HG03066 (cell line): ENCODE measurements around the gene POMT2.

Experiments used
- ATAC-seq: cut with Tn5 transposase; IDR thresholded peaks from one replicate; pipeline ENCODE4 v1.9.1; 2021; ENCODE audit warnings: low read depth; ENCODE audit not compliant: unreplicated experiment

The POMT2 gene

GRCh38 chr14:77245820-77246219, 74.9 kb downstream of the POMT2 start:
- no peak for ATAC-seq

GRCh38 chr14:77243853-77244252, 76.8 kb downstream of the POMT2 start:
- ATAC-seq: no peak

GRCh38 chr14:77242752-77243151, 77.9 kb downstream of the POMT2 start:
- ATAC-seq: no peak

- ATAC-seq: no peak
Observed at GRCh38 chr14:77241955-77242354, 78.7 kb downstream of the POMT2 start.

- no peak for ATAC-seq
Observed at GRCh38 chr14:77240336-77240915, 80.3 kb downstream of the POMT2 start.

- ATAC-seq: no peak
Observed at GRCh38 chr14:77239412-77239811, 81.3 kb downstream of the POMT2 start.

GRCh38 chr14:77238996-77239395, 81.7 kb downstream of the POMT2 start:
- ATAC-seq: no peak

- ATAC-seq: no peak
Observed at GRCh38 chr14:77238356-77238755, 82.3 kb downstream of the POMT2 start.

GRCh38 chr14:77236814-77237213, 83.9 kb downstream of the POMT2 start:
- ATAC-seq: no peak

GRCh38 chr14:77231721-77232120, 89.0 kb downstream of the POMT2 start:
- no peak for ATAC-seq

GRCh38 chr14:77230914-77231313, 89.8 kb downstream of the POMT2 start:
- no peak for ATAC-seq

GRCh38 chr14:77228056-77228455, 92.6 kb downstream of the POMT2 start:
- no peak for ATAC-seq

GRCh38 chr14:77225892-77226557, 94.7 kb downstream of the POMT2 start:
- no peak for ATAC-seq

GRCh38 chr14:77225254-77225653, 95.4 kb downstream of the POMT2 start:
- no peak for ATAC-seq
